Fibroblast of lung (primary cell): Measurements from ENCODE around the gene EFCAB14. TPM values are rescaled to one million over a fixed set of nuclear protein-coding genes. Genes with fewer than 3 reads are reported as not detected.

Experiments
- DNase-seq, 2 donors: peaks; one replicate each; pipeline versions ENCODE4 v3.0.0 to v3.0.0-alpha.2; 2010; ENCODE audit warnings: low read depth in 2 of 2
- H2AFZ ChIP-seq: 2 replicates; pipeline ENCODE4 v1.5.1; 2012; ENCODE audit warnings: low read length, control low read depth, inconsistent platforms
- H3K27ac ChIP-seq: 2 replicates; pipeline ENCODE4 v1.5.1; 2011; ENCODE audit warnings: low read length, control low read depth; ENCODE audit not compliant: insufficient read depth
- H3K27me3 ChIP-seq: 2 replicates; pipeline ENCODE4 v1.5.1; 2011; ENCODE audit warnings: mild to moderate bottlenecking, low read length; ENCODE audit not compliant: control insufficient read depth, insufficient read depth
- H3K36me3 ChIP-seq: 2 replicates; pipeline ENCODE4 v1.5.1; 2011; ENCODE audit warnings: low read length; ENCODE audit not compliant: control insufficient read depth, insufficient read depth
- H3K4me1 ChIP-seq: 2 replicates; pipeline ENCODE4 v1.5.1; 2011; ENCODE audit warnings: low read length; ENCODE audit not compliant: control insufficient read depth, insufficient read depth; ENCODE audit errors: extremely low read depth
- H3K4me2 ChIP-seq: 2 replicates; pipeline ENCODE4 v1.5.1; 2011; ENCODE audit warnings: low read length, control low read depth; ENCODE audit not compliant: insufficient read depth; ENCODE audit errors: extremely low read depth
- H3K4me3 ChIP-seq, 4 experiments: fragments of 200-600 bp in 1 of 4; sonication (generic) in 1 of 4; replicated peaks in 1 of 4; 2 replicates each; pipeline ENCODE4 v1.5.1; 2011 to 2016; ENCODE audit warnings: low read length in 4 of 4, low read depth in 3 of 4, mild to moderate bottlenecking in 3 of 4, control low read depth in 2 of 4, inconsistent platforms in 1 of 4, mixed read lengths in 1 of 4; ENCODE audit not compliant: insufficient read depth in 1 of 4; ENCODE audit errors: control extremely low read depth in 1 of 4
- H3K79me2 ChIP-seq: 2 replicates; pipeline ENCODE4 v1.5.1; 2012; ENCODE audit warnings: mild to moderate bottlenecking, low read length, inconsistent platforms; ENCODE audit not compliant: control insufficient read depth, insufficient read depth
- H3K9ac ChIP-seq: 2 replicates; pipeline ENCODE4 v1.5.1; 2011; ENCODE audit warnings: mild to moderate bottlenecking, low read length, control low read depth; ENCODE audit not compliant: insufficient read depth
- H3K9me3 ChIP-seq: 2 replicates; pipeline ENCODE4 v1.5.1; 2012; ENCODE audit warnings: low read depth, low read length; ENCODE audit not compliant: control insufficient read depth, insufficient read depth
- H4K20me1 ChIP-seq: 2 replicates; pipeline ENCODE4 v1.5.1; 2011; ENCODE audit warnings: low read length; ENCODE audit not compliant: control insufficient read depth, insufficient read depth; ENCODE audit errors: extremely low read depth
- EZH2 ChIP-seq: IDR thresholded peaks from 2 replicates; pipeline ENCODE4 v1.5.1; 2012; ENCODE audit warnings: low read length, control low read depth, mild to moderate bottlenecking; ENCODE audit errors: missing control alignments
- polyA plus RNA-seq, 2 donors: library from polyadenylated mRNA; depleted of rRNA in 1 of 2; stranded (reverse) in 1 of 2; unstranded in 1 of 2; fragments of >200 nt; gene quantifications; 2 replicates each; pipeline ENCODE4 v1.2.1, GENCODE V29; 2011 to 2012; ENCODE audit warnings: missing spikeins in 1 of 2
- total RNA-seq: library from RNA; depleted of rRNA; stranded (reverse); fragments of >200 nt; gene quantifications from 2 replicates; pipeline ENCODE4 v1.2.1, GENCODE V29; 2014
- TF ChIP-seq, protein P1 (sequence below), 2 donors: IDR thresholded peaks in 1 of 2; conservative IDR thresholded peaks in 1 of 2; 1 replicate in 1 of 2; 2 replicates in 1 of 2; pipeline ENCODE4 v1.5.1; 2011 to 2012; ENCODE audit warnings: low read length in 2 of 2, control low read depth in 1 of 2, inconsistent platforms in 1 of 2, low read depth in 1 of 2, mild to moderate bottlenecking in 1 of 2

Gene EFCAB14
- total and polyA plus RNA-seq, 2 donors (not counting 1 experiment from before 2014, with no cell fraction given): 35.3 to 65.0 TPM

DNA sequence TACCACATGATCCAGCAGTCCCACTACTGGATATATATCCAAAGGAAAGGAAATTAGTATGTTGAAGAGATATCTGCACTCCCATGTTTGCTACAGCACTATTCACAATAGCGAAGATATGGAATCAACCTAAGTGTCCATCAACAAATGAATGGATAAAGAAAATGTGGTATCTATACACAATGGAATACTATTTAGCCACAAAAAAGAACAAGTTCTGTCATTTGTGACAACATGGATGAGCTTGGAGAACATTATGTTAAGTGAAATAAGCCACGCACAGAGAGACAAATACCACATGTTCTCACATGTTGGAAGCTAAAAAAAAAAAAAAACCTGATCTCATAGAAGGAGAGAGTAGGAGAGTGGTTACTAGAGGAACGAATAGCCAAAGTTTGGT lies 68.4 kb downstream of the EFCAB14 start:
- no peak overlapping the region for H3K4me3 ChIP-seq
- no peak overlapping the region for H3K9ac ChIP-seq
- H3K27me3 ChIP-seq: no peaks in the 10 kb centered on the region
- H3K9me3 ChIP-seq: no peaks in the 10 kb centered on the region
- H3K36me3 ChIP-seq: peaks cover 2% of the 10 kb centered on the region
- DNase-seq: no peak
- H3K4me2 ChIP-seq: no peak overlapping the region
- no peak overlapping the region for H3K27ac ChIP-seq
- no peak for TF ChIP-seq EZH2
- TF ChIP-seq, protein P1, sequence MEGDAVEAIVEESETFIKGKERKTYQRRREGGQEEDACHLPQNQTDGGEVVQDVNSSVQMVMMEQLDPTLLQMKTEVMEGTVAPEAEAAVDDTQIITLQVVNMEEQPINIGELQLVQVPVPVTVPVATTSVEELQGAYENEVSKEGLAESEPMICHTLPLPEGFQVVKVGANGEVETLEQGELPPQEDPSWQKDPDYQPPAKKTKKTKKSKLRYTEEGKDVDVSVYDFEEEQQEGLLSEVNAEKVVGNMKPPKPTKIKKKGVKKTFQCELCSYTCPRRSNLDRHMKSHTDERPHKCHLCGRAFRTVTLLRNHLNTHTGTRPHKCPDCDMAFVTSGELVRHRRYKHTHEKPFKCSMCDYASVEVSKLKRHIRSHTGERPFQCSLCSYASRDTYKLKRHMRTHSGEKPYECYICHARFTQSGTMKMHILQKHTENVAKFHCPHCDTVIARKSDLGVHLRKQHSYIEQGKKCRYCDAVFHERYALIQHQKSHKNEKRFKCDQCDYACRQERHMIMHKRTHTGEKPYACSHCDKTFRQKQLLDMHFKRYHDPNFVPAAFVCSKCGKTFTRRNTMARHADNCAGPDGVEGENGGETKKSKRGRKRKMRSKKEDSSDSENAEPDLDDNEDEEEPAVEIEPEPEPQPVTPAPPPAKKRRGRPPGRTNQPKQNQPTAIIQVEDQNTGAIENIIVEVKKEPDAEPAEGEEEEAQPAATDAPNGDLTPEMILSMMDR (conservative IDR thresholded peaks at IDR 0.05 in 1 of 2, IDR thresholded peaks at IDR 0.05 in 1 of 2; ENCODE audit: low read depth in 1 of 2, low read length in 2 of 2): no peak
- no peak overlapping the region for H2AFZ ChIP-seq
- H4K20me1 ChIP-seq: no peaks in the 10 kb centered on the region
- H3K79me2 ChIP-seq: no peaks in the 10 kb centered on the region
- H3K4me1 ChIP-seq: peaks cover 3% of the 10 kb centered on the region

DNA sequence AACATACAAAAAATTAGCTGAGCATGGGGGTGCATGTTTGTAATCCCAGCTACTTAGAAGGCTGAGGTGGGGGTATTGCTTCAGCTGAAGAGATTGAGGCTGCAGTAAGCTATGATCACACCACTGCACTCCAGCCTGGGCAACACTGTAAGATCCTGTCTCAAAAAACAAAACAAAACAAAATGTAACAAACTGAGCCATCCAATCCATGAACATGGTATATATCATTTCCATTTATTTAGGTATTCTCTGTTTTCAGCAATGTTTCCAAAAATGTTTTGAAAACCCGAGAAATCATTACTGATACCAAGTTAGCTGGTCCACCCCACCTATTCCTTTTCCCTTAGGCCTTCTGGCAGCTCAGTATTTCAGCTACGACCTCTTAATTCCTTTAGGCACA lies 69.2 kb downstream of the EFCAB14 start:
- Histone ChIP-seq H3K9ac (no peak overlapping the region), H3K9me3 (no peaks in the 10 kb centered on the region), H3K36me3 (peaks cover 2% of the 10 kb centered on the region), H4K20me1 (no peaks in the 10 kb centered on the region), H3K27ac (no peak overlapping the region), H3K4me3 (no peak overlapping the region), H3K79me2 (no peaks in the 10 kb centered on the region), H3K4me1 (peaks cover 3% of the 10 kb centered on the region), H3K27me3 (no peaks in the 10 kb centered on the region), H3K4me2 (no peak overlapping the region), H2AFZ (no peak overlapping the region)
- DNase-seq: no peak
- no peak for TF ChIP-seq EZH2

DNA sequence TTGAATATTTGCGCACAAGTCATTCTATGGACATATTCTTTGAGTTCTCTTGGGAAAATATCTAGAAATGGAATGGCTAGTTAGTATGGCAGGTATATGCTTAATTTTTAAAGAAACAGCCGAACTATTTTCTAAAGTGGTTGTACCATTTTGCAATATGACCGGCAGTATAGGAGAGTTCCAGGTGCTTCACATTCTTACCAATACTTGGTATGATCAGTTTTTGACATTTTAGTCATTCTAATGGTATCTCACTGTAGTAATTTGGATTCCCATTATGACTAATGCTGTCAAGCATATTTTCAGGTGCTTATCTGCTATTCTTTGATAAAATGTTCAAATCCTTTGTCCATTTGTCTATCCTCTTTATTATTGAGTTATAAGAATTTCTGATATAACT lies 71.3 kb downstream of the EFCAB14 start:
- no peak overlapping the region for H2AFZ ChIP-seq
- no peak overlapping the region for H3K4me3 ChIP-seq
- H4K20me1 ChIP-seq: no peaks in the 10 kb centered on the region
- H3K79me2 ChIP-seq: no peaks in the 10 kb centered on the region
- no peak for TF ChIP-seq EZH2
- TF ChIP-seq, protein P1 (conservative IDR thresholded peaks at IDR 0.05 in 1 of 2, IDR thresholded peaks at IDR 0.05 in 1 of 2; ENCODE audit: low read depth in 1 of 2, low read length in 2 of 2): no peak
- peaks cover 6% of the 10 kb centered on the region for H3K4me1 ChIP-seq
- no peak overlapping the region for H3K27ac ChIP-seq
- H3K27me3 ChIP-seq: no peaks in the 10 kb centered on the region
- peaks cover 2% of the 10 kb centered on the region for H3K36me3 ChIP-seq
- no peaks in the 10 kb centered on the region for H3K9me3 ChIP-seq
- H3K9ac ChIP-seq: no peak overlapping the region
- DNase-seq: no peak
- H3K4me2 ChIP-seq: no peak overlapping the region
